ENCODE measurements around the gene TRDMT1. TPM values are rescaled to one million over a fixed set of nuclear protein-coding genes. Genes with fewer than 3 reads are reported as not detected.

TRDMT1 gene
- total RNA-seq, 1 donor from 2014 or later, result 5.9 TPM

GRCh38 chr10:17188644-17189172 is 12.8 kb downstream of the TRDMT1 start:
- TF ChIP-seq, protein P1, sequence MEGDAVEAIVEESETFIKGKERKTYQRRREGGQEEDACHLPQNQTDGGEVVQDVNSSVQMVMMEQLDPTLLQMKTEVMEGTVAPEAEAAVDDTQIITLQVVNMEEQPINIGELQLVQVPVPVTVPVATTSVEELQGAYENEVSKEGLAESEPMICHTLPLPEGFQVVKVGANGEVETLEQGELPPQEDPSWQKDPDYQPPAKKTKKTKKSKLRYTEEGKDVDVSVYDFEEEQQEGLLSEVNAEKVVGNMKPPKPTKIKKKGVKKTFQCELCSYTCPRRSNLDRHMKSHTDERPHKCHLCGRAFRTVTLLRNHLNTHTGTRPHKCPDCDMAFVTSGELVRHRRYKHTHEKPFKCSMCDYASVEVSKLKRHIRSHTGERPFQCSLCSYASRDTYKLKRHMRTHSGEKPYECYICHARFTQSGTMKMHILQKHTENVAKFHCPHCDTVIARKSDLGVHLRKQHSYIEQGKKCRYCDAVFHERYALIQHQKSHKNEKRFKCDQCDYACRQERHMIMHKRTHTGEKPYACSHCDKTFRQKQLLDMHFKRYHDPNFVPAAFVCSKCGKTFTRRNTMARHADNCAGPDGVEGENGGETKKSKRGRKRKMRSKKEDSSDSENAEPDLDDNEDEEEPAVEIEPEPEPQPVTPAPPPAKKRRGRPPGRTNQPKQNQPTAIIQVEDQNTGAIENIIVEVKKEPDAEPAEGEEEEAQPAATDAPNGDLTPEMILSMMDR (IDR thresholded peaks at IDR 0.05; ENCODE audit: insufficient read depth, low read depth, low read length), result no peak
- TF ChIP-seq EZH2 (IDR thresholded peaks at IDR 0.05; ENCODE audit: insufficient read depth, low read length), result no peak
- Histone ChIP-seq H3K4me2 (ENCODE audit: low read length) (no peak overlapping the region), H3K9me3 (ENCODE audit: insufficient read depth, low read depth, low read length) (no peaks in the 10 kb centered on the region), H3K79me2 (ENCODE audit: insufficient read depth, low read length) (peaks cover 4% of the 10 kb centered on the region), H3K36me3 (ENCODE audit: insufficient read depth, low read length) (no peaks in the 10 kb centered on the region), H3K27me3 (ENCODE audit: insufficient read depth, low read length) (no peaks in the 10 kb centered on the region), H4K20me1 (ENCODE audit: insufficient read depth, low read length) (no peaks in the 10 kb centered on the region), H2AFZ (ENCODE audit: low read depth, low read length) (no peak overlapping the region), H3K9ac (ENCODE audit: low read length) (no peak overlapping the region), H3K27ac (ENCODE audit: low read depth, low read length) (no peak overlapping the region), H3K4me1 (ENCODE audit: insufficient read depth, low read length) (no peaks in the 10 kb centered on the region), H3K4me3 (ENCODE audit: insufficient read depth, low read depth, low read length) (no peak overlapping the region)
- Mint-ChIP-seq H3K4me3 (ENCODE audit: unreplicated experiment) (no peak overlapping the region), H3K36me3 (ENCODE audit: low read depth, unreplicated experiment) (peaks cover 2% of the 10 kb centered on the region), H3K27ac (ENCODE audit: unreplicated experiment) (no peak overlapping the region), H3K9me3 (ENCODE audit: unreplicated experiment) (peaks cover 4% of the 10 kb centered on the region), H3K27me3 (ENCODE audit: low read depth, unreplicated experiment) (no peaks in the 10 kb centered on the region), H3K4me1 (ENCODE audit: low read depth, unreplicated experiment) (peaks cover 2% of the 10 kb centered on the region)
- DNase-seq (ENCODE audit: low read depth) (no peak), FAIRE-seq (no peak)

DNA sequence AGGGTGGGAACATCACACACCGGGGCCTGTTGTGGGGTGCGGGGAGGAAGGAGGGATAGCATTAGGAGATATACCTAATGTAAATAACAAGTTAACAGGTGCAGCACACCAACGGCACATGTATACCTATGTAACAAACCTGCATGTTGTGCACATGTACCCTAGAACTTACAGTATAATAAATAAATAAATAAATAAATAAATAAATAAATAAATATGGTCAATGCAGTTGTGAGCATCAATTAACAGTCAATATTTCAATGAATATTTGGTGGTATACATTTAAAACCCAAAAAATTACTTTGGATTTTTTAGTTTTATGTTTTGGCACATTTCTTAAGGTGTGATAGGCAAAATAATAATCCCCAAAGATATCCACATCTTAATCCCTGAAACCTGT is 15.6 kb downstream of the TRDMT1 start:
- Histone ChIP-seq H3K79me2 (ENCODE audit: insufficient read depth, low read length) (no peaks in the 10 kb centered on the region), H3K4me1 (ENCODE audit: insufficient read depth, low read length) (no peaks in the 10 kb centered on the region), H3K36me3 (ENCODE audit: insufficient read depth, low read length) (no peaks in the 10 kb centered on the region), H2AFZ (ENCODE audit: low read depth, low read length) (no peak overlapping the region), H3K9ac (ENCODE audit: low read length) (no peak overlapping the region), H3K27me3 (ENCODE audit: insufficient read depth, low read length) (no peaks in the 10 kb centered on the region), H3K4me3 (ENCODE audit: insufficient read depth, low read depth, low read length) (no peak overlapping the region), H3K9me3 (ENCODE audit: insufficient read depth, low read depth, low read length) (no peaks in the 10 kb centered on the region), H3K4me2 (ENCODE audit: low read length) (no peak overlapping the region), H4K20me1 (ENCODE audit: insufficient read depth, low read length) (no peaks in the 10 kb centered on the region), H3K27ac (ENCODE audit: low read depth, low read length) (no peak overlapping the region)
- no peak for DNase-seq (ENCODE audit: low read depth)
- no peak for FAIRE-seq
- Mint-ChIP-seq H3K4me1 (ENCODE audit: low read depth, unreplicated experiment) (peaks cover 4% of the 10 kb centered on the region), H3K27ac (ENCODE audit: unreplicated experiment) (no peak overlapping the region), H3K27me3 (ENCODE audit: low read depth, unreplicated experiment) (no peaks in the 10 kb centered on the region), H3K9me3 (ENCODE audit: unreplicated experiment) (no peaks in the 10 kb centered on the region), H3K36me3 (ENCODE audit: low read depth, unreplicated experiment) (no peaks in the 10 kb centered on the region), H3K4me3 (ENCODE audit: unreplicated experiment) (no peak overlapping the region)
- TF ChIP-seq, protein P1 (IDR thresholded peaks at IDR 0.05; ENCODE audit: insufficient read depth, low read depth, low read length), result no peak
- no peak for TF ChIP-seq EZH2 (IDR thresholded peaks at IDR 0.05; ENCODE audit: insufficient read depth, low read length)

DNA sequence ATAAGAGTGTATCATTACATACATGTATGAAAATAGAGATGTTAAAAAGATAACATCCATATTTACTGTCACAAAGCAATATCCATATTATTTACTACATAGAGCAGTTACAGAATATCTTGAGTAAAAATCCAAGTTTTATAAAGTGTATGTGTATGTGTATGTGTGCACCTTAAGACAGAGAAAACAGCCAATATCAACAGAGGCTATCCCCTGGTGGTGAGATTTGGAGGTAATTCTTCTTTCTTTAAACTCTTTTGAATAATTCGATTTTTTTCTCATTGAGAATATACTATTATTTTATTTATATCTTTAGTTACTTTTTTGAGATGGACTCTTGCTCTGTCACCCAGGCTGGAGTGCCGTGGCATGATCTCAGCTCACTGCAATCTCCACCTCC is 18.4 kb downstream of the TRDMT1 start:
- Histone ChIP-seq H3K9me3 (ENCODE audit: insufficient read depth, low read depth, low read length) (no peaks in the 10 kb centered on the region), H3K27ac (ENCODE audit: low read depth, low read length) (no peak overlapping the region)

More for the DNA sequence above, 18.4 kb downstream of the TRDMT1 start:
- H3K27ac Mint-ChIP-seq (ENCODE audit: unreplicated experiment), result no peak overlapping the region
- no peaks in the 10 kb centered on the region for H4K20me1 ChIP-seq (ENCODE audit: insufficient read depth, low read length)
- peaks cover 6% of the 10 kb centered on the region for H3K4me1 ChIP-seq (ENCODE audit: insufficient read depth, low read length)
- no peaks in the 10 kb centered on the region for H3K36me3 ChIP-seq (ENCODE audit: insufficient read depth, low read length)
- no peak overlapping the region for H3K9ac ChIP-seq (ENCODE audit: low read length)
- no peaks in the 10 kb centered on the region for H3K27me3 ChIP-seq (ENCODE audit: insufficient read depth, low read length)
- no peak overlapping the region for H3K4me3 ChIP-seq (ENCODE audit: insufficient read depth, low read depth, low read length)
- no peaks in the 10 kb centered on the region for H3K36me3 Mint-ChIP-seq (ENCODE audit: low read depth, unreplicated experiment)
- no peaks in the 10 kb centered on the region for H3K27me3 Mint-ChIP-seq (ENCODE audit: low read depth, unreplicated experiment)
- H3K4me2 ChIP-seq (ENCODE audit: low read length), result no peak overlapping the region
- no peaks in the 10 kb centered on the region for H3K9me3 Mint-ChIP-seq (ENCODE audit: unreplicated experiment)
- H3K79me2 ChIP-seq (ENCODE audit: insufficient read depth, low read length), result no peaks in the 10 kb centered on the region
- peaks cover 9% of the 10 kb centered on the region for H3K4me1 Mint-ChIP-seq (ENCODE audit: low read depth, unreplicated experiment)
- H2AFZ ChIP-seq (ENCODE audit: low read depth, low read length), result no peak overlapping the region
- no peak for TF ChIP-seq EZH2 (IDR thresholded peaks at IDR 0.05; ENCODE audit: insufficient read depth, low read length)
- TF ChIP-seq, protein P1 (IDR thresholded peaks at IDR 0.05; ENCODE audit: insufficient read depth, low read depth, low read length), result peak; percentile 4
- DNase-seq (ENCODE audit: low read depth) (no peak), FAIRE-seq (no peak)
- H3K4me3 Mint-ChIP-seq (ENCODE audit: unreplicated experiment), result no peak overlapping the region
